ENCODE data around the gene FAM236B.
"Not testable (repeated sequence)": the region's sequence is repeated elsewhere in the genome, so short reads cannot be mapped to it uniquely, and the experiment has no call there.

The FAM236B gene

DNA sequence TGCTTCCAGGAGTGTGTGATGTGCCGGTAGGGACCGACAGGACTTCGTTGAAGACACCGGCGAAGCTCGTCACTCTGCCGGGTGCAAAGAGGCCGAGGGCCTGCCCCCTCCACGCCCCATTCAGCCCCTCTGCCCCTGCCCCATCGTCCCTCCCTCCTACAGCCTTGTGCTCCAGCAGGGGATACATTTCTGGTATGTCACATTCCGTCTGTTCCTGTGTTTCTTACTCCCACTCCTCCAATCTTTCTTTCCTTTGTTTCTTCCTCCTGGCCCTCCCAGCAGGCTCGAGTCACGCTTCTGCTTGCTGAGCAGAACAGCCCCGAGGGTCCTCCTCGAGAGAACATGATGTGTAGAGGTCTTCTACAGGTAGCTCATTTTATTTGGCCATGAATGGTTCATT, at the start of gene FAM236B:
Gene FAM236B (minus strand): TSS at position 101 of the 400 bp plus-strand sequence. CDS start 100 bp downstream, at position 1.
- DNase-seq (ENCODE audit: low read depth in 2 of 2), result not testable (repeated sequence)

GRCh38 chrX:72830701-72831100, 48.2 kb upstream of the FAM236B start:
- DNase-seq (ENCODE audit: low read depth in 2 of 2), result not testable (repeated sequence)

DNA sequence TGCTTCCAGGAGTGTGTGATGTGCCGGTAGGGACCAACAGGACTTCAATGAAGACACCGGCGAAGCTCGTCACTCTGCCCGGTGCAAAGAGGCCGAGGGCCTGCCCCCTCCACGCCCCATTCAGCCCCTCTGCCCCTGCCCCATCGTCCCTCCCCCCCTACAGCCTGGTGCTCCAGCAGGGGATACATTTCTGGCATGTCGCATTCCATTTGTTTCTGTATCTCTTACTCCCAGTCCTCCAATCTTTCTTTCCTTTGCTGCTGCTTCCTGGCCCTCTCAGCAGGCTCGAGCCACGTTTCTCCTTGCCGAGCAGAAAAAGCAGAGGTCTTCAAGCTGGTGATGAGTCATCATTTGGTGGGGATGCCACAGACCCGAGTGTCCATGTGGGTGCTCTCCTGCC, 25.6 kb upstream of the FAM236B start, which contains the start of gene FAM236D:
Gene FAM236D (minus strand): TSS at position 101 of the 400 bp plus-strand sequence. CDS start 100 bp downstream, at position 1.
- not testable (repeated sequence) for DNase-seq (ENCODE audit: low read depth in 2 of 2)

DNA sequence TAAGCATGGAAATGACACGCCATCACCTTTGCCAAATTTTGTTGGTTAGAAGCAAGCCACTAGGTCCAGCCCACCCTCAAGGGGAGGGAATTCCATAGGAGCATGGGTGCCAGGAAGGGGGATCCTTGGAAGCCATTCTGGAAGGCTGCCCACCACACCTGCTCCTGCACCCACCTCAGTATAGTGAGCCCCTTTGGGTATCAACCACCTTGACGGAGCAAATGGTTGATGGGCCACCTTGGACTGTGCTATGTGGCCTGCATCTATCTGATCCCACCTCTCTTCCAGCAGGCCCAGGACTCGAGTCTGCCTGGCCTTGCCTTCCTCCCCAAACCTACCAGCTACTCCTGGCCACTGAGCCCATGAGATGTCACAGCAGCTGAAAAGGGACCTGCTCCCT, 7.9 kb upstream of the FAM236B start:
- not testable (repeated sequence) for DNase-seq (ENCODE audit: low read depth in 2 of 2)

GRCh38 chrX:72788142-72788541, 5.7 kb upstream of the FAM236B start:
- DNase-seq (ENCODE audit: low read depth in 2 of 2), result not testable (repeated sequence)

- DNase-seq (ENCODE audit: low read depth in 2 of 2), result not testable (repeated sequence)
Observed at GRCh38 chrX:72783964-72784363, 1.5 kb upstream of the FAM236B start.

GRCh38 chrX:72783365-72783936, 991 bp upstream of the FAM236B start:
- not testable (repeated sequence) for DNase-seq (ENCODE audit: low read depth in 2 of 2)

- DNase-seq (ENCODE audit: low read depth in 2 of 2), result not testable (repeated sequence)
Observed at GRCh38 chrX:72778146-72778545, 4.3 kb downstream of the FAM236B start.

DNA sequence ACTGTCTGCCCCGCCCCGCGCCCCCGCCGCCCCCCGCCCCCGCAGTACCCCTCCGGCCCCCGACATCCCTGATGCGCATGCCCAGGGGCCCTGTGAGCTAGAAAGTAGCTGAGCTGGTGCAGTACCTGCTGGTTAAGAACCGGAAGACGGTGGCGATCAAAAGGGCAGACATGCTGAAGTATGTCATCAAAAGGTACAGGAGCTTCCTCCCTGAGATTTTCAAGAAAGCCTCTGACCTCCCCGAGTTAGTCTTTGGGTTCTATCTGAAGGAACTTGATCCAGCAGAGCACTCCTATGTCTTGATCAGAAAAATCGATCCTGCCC, 5.0 kb downstream of the FAM236B start:
- not testable (repeated sequence) for DNase-seq (ENCODE audit: low read depth in 2 of 2)

DNA sequence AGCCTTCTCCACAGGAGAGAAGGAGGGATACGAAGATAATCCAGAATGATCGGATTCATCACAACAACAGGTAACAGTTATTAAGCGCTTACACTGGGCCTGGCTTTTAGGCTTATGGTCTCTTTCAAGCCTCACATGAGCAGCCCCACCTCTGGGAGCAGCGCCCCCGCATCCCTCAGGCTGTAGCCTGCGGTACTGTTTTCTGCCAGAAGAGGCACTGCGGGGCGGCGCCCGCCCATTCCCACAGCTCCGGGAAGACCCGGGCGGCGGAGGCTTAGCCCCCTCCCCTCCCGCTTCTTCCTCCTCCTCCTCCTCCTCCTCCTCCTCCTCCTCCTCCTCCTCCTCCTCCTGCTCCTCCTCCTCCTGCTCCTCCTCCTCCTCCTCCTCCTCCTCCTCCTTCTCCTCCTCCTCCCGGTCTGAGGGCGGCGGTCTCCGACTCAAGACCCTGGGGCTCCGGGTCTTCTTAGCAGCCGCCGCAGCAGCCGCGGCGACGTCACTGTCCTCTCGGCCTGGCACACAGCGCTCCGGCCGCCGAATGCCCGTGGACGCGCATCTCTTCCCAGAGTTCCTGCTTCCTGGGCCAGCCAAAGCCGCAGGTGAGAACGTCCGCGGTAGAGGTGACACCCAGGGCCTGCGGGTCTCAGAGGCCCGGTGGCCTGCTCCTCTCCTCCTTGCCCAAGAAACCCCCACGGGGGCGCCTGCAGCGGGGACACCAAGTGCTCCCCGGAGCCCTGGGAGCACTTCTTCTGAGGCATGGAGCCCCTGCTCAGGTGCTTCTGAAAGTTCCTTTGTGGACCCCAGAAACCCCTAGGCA, 5.6 kb downstream of the FAM236B start, which contains the start of gene DMRTC1B:
Gene DMRTC1B (plus strand): TSS at position 238 of the 814 bp plus-strand sequence. CDS start 68,246 bp downstream, outside the sequence.
- DNase-seq (ENCODE audit: low read depth in 2 of 2), result not testable (repeated sequence)

GRCh38 chrX:72760454-72760853, 22.0 kb downstream of the FAM236B start:
- DNase-seq (ENCODE audit: low read depth in 2 of 2), result not testable (repeated sequence)

DNA sequence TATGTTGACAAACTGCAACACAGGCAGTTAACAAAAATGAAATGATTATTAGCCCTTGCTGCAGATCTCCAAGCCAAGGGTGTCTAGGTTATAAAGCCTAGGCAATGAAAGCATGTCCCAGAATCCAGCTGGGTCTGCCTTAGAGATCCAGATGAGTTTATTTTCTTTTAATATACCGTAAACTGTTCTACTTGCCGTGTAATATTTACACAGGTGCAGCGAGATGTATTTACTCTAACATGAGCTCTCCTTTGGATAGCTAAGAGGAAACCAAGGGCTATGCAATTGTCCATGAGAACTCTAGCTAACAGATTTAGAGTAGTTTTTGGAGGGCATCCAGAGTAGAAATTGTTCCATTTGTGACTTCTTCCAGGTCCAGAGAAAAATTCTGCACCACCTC, 33.9 kb downstream of the FAM236B start:
- not testable (repeated sequence) for DNase-seq (ENCODE audit: low read depth in 2 of 2)

GRCh38 chrX:72745546-72745945, 36.9 kb downstream of the FAM236B start:
- not testable (repeated sequence) for DNase-seq (ENCODE audit: low read depth in 2 of 2)

DNA sequence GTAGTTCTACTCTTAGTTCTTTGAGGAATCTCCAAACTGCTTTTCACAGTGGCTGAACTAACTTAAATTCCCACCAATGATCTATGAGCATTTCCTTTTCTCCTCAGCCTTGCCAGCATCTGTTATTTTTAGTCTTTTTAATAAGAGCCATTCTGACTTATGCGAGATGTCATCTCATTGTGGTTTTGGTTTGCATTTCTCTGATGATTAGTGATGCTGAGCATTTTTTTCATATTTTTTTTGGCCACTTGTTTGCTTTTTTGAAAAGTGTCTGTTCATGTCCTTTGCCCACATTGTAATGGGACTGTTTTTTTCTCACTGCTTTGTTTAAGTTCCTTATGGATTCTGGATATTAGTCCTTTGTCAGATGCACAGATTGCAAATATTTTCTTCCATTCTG, 46.9 kb downstream of the FAM236B start:
- DNase-seq (ENCODE audit: low read depth in 2 of 2), result no peak

GRCh38 chrX:72733636-72734035, 48.8 kb downstream of the FAM236B start:
- DNase-seq (ENCODE audit: low read depth in 2 of 2), result not testable (repeated sequence)
